KOPT-K1 (cell line): ENCODE results near the gene STARD10.

ENCODE experiments used
- H3K27ac ChIP-seq: fragments of 200-600 bp; sonication (generic); 2 replicates; pipeline ENCODE4 v1.5.1; 2016; ENCODE audit warnings: antibody characterized with exemption, mild to moderate bottlenecking, low read depth, low read length; ENCODE audit not compliant: poor library complexity, severe bottlenecking
- H3K36me3 ChIP-seq: fragments of 200-600 bp; sonication (generic); 2 replicates; pipeline ENCODE4 v1.5.1; 2017; ENCODE audit warnings: antibody characterized with exemption, mild to moderate bottlenecking, low read length, moderate library complexity; ENCODE audit not compliant: insufficient read depth
- H3K9me3 ChIP-seq: fragments of 200-600 bp; sonication (generic); 2 replicates; pipeline ENCODE4 v1.5.1; 2017; ENCODE audit warnings: antibody characterized with exemption, low read length, mild to moderate bottlenecking; ENCODE audit not compliant: insufficient read depth, poor library complexity, severe bottlenecking

Gene STARD10

GRCh38 chr11:72773291-72773690 is 20.6 kb downstream of the STARD10 start:
- Histone ChIP-seq H3K27ac (no peak overlapping the region), H3K36me3 (no peaks in the 10 kb centered on the region), H3K9me3 (no peaks in the 10 kb centered on the region)

GRCh38 chr11:72772059-72772458 is 21.8 kb downstream of the STARD10 start:
- no peaks in the 10 kb centered on the region for H3K36me3 ChIP-seq
- H3K27ac ChIP-seq = no peak overlapping the region

GRCh38 chr11:72771507-72771906 is 22.3 kb downstream of the STARD10 start:
- Histone ChIP-seq H3K27ac (no peak overlapping the region), H3K9me3 (no peaks in the 10 kb centered on the region), H3K36me3 (no peaks in the 10 kb centered on the region)

More at GRCh38 chr11:72772059-72772458, 21.8 kb downstream of the STARD10 start:
- H3K9me3 ChIP-seq = no peaks in the 10 kb centered on the region

GRCh38 chr11:72770799-72771198 is 23.0 kb downstream of the STARD10 start:
- H3K36me3 ChIP-seq = no peaks in the 10 kb centered on the region
- no peak overlapping the region for H3K27ac ChIP-seq
- H3K9me3 ChIP-seq = no peaks in the 10 kb centered on the region

GRCh38 chr11:72769680-72770079 is 24.2 kb downstream of the STARD10 start:
- H3K9me3 ChIP-seq = no peaks in the 10 kb centered on the region
- H3K36me3 ChIP-seq = no peaks in the 10 kb centered on the region
- no peak overlapping the region for H3K27ac ChIP-seq

GRCh38 chr11:72768581-72768980 is 25.3 kb downstream of the STARD10 start:
- no peaks in the 10 kb centered on the region for H3K9me3 ChIP-seq
- H3K27ac ChIP-seq = no peak overlapping the region
- no peaks in the 10 kb centered on the region for H3K36me3 ChIP-seq

- H3K9me3 ChIP-seq = no peaks in the 10 kb centered on the region
- H3K27ac ChIP-seq = no peak overlapping the region
- no peaks in the 10 kb centered on the region for H3K36me3 ChIP-seq
Observed at GRCh38 chr11:72767203-72768062, 26.4 kb downstream of the STARD10 start.

GRCh38 chr11:72766152-72766902 is 27.5 kb downstream of the STARD10 start:
- Histone ChIP-seq H3K36me3 (no peaks in the 10 kb centered on the region), H3K27ac (no peak overlapping the region), H3K9me3 (no peaks in the 10 kb centered on the region)

- no peaks in the 10 kb centered on the region for H3K9me3 ChIP-seq
- no peak overlapping the region for H3K27ac ChIP-seq
- no peaks in the 10 kb centered on the region for H3K36me3 ChIP-seq
Observed at GRCh38 chr11:72764503-72764902, 29.3 kb downstream of the STARD10 start.

- Histone ChIP-seq H3K9me3 (no peaks in the 10 kb centered on the region), H3K27ac (no peak overlapping the region), H3K36me3 (no peaks in the 10 kb centered on the region)
Observed at GRCh38 chr11:72763823-72764222, 30.0 kb downstream of the STARD10 start.

- no peaks in the 10 kb centered on the region for H3K9me3 ChIP-seq
- no peak overlapping the region for H3K27ac ChIP-seq
- no peaks in the 10 kb centered on the region for H3K36me3 ChIP-seq
Observed at GRCh38 chr11:72762641-72763304, 31.1 kb downstream of the STARD10 start.

GRCh38 chr11:72760539-72761405 is 33.1 kb downstream of the STARD10 start:
- Histone ChIP-seq H3K27ac (no peak overlapping the region), H3K36me3 (no peaks in the 10 kb centered on the region), H3K9me3 (no peaks in the 10 kb centered on the region)

GRCh38 chr11:72759468-72759985 is 34.3 kb downstream of the STARD10 start:
- Histone ChIP-seq H3K36me3 (no peaks in the 10 kb centered on the region), H3K27ac (no peak overlapping the region), H3K9me3 (no peaks in the 10 kb centered on the region)

GRCh38 chr11:72758690-72759389 is 35.0 kb downstream of the STARD10 start:
- H3K36me3 ChIP-seq = no peaks in the 10 kb centered on the region
- no peak overlapping the region for H3K27ac ChIP-seq
- H3K9me3 ChIP-seq = no peaks in the 10 kb centered on the region
